Right hindlimb (tissue), 1 donor: ENCODE data around the gene CITED4.
"Not testable (repeated sequence)": the region's sequence is repeated elsewhere in the genome, so short reads cannot be mapped to it uniquely, and the experiment has no call there.

Experiments
- DNase-seq: peaks from one replicate; pipeline ENCODE4 v3.0.0-alpha.2; 2018

The CITED4 gene

GRCh38 chr1:40862008-40862863, at the start of gene CITED4:
Gene CITED4, minus strand, starts transcription at chr1:40862363. Its CDS starts 236 bp downstream, at chr1:40862127.
- peak; percentile 94 for DNase-seq

- no peak for DNase-seq
Measured at GRCh38 chr1:40911105-40911504, 48.9 kb upstream of the CITED4 start.

- DNase-seq, result no peak
Measured at GRCh38 chr1:40909281-40909680, 47.1 kb upstream of the CITED4 start.

- no peak for DNase-seq
Measured at GRCh38 chr1:40908350-40908749, 46.2 kb upstream of the CITED4 start.

- DNase-seq, result no peak
Measured at GRCh38 chr1:40907899-40908298, 45.7 kb upstream of the CITED4 start.

- no peak for DNase-seq
Measured at GRCh38 chr1:40906781-40907400, 44.7 kb upstream of the CITED4 start.

GRCh38 chr1:40905061-40905460, 42.9 kb upstream of the CITED4 start:
- DNase-seq, result no peak

GRCh38 chr1:40903106-40903505, 40.9 kb upstream of the CITED4 start:
- DNase-seq, result no peak

- DNase-seq, result no peak
Measured at GRCh38 chr1:40901886-40902852, 40.0 kb upstream of the CITED4 start.

- no peak for DNase-seq
Measured at GRCh38 chr1:40899230-40899870, 37.2 kb upstream of the CITED4 start.

GRCh38 chr1:40898431-40898901, 36.3 kb upstream of the CITED4 start:
- no peak for DNase-seq

GRCh38 chr1:40897513-40897912, 35.4 kb upstream of the CITED4 start:
- DNase-seq, result no peak

- no peak for DNase-seq
Measured at GRCh38 chr1:40896482-40896881, 34.3 kb upstream of the CITED4 start.

GRCh38 chr1:40895601-40896000, 33.4 kb upstream of the CITED4 start:
- no peak for DNase-seq

GRCh38 chr1:40894858-40895257, 32.7 kb upstream of the CITED4 start:
- DNase-seq, result not testable (repeated sequence)

GRCh38 chr1:40894455-40894854, 32.3 kb upstream of the CITED4 start:
- DNase-seq, result no peak

- no peak for DNase-seq
Measured at GRCh38 chr1:40893946-40894345, 31.8 kb upstream of the CITED4 start.

GRCh38 chr1:40892354-40892753, 30.2 kb upstream of the CITED4 start:
- no peak for DNase-seq

GRCh38 chr1:40890771-40891170, 28.6 kb upstream of the CITED4 start:
- DNase-seq, result no peak

GRCh38 chr1:40887652-40888051, 25.5 kb upstream of the CITED4 start:
- DNase-seq, result no peak

- no peak for DNase-seq
Measured at GRCh38 chr1:40887012-40887378, 24.8 kb upstream of the CITED4 start.

GRCh38 chr1:40886318-40887011, 24.3 kb upstream of the CITED4 start:
- no peak for DNase-seq
